Astrocyte of the spinal cord (primary cell): ENCODE data around the gene IFT88.
A peak's percentile ranks its signal among the peaks of the same experiment; 100 is the strongest.

ENCODE experiments used
- DNase-seq: peaks from one replicate; pipeline ENCODE4 v3.0.0; 2011; ENCODE audit warnings: low read depth, low spot score
- H3K4me3 ChIP-seq: 2 replicates; pipeline ENCODE4 v1.5.1; 2011; ENCODE audit warnings: low read depth, mild to moderate bottlenecking, low read length, moderate library complexity
- CTCF ChIP-seq: IDR thresholded peaks from 2 replicates; pipeline ENCODE4 v1.5.1; 2012; ENCODE audit warnings: low read depth, mild to moderate bottlenecking, low read length, inconsistent platforms
- in situ Hi-C: cut with HindIII; loops from 2 replicates; pipeline ENCODE4 v1.10.0; 2017; ENCODE audit warnings: low sequenced_read_pairs

Gene IFT88

GRCh38 chr13:20566898-20567874 lies at the start of gene IFT88:
Gene IFT88, plus strand, starts transcription at chr13:20567157. Its CDS starts 7,229 bp downstream, at chr13:20574386.
- H3K4me3 ChIP-seq, result peak within 1 kb of the TSS; percentile 71
- no peak for TF ChIP-seq CTCF
- in situ Hi-C loops, result no loop called here
- DNase-seq, result peak; percentile 89

- no peak overlapping the region for H3K4me3 ChIP-seq
- TF ChIP-seq CTCF, result no peak
- in situ Hi-C loops, result no loop called here
- no peak for DNase-seq
Measured at GRCh38 chr13:20518660-20519100, 48.3 kb upstream of the IFT88 start.

GRCh38 chr13:20519875-20520274 lies 47.1 kb upstream of the IFT88 start:
- in situ Hi-C loops, result no loop called here
- H3K4me3 ChIP-seq, result no peak overlapping the region
- DNase-seq, result no peak
- no peak for TF ChIP-seq CTCF

GRCh38 chr13:20521364-20522115 lies 45.4 kb upstream of the IFT88 start:
- in situ Hi-C loops, result no loop called here
- TF ChIP-seq CTCF, result no peak
- no peak overlapping the region for H3K4me3 ChIP-seq
- no peak for DNase-seq

GRCh38 chr13:20525144-20525600 lies 41.8 kb upstream of the IFT88 start:
- H3K4me3 ChIP-seq, result peak overlapping the region; percentile 63
- in situ Hi-C loops, result no loop called here
- no peak for DNase-seq
- no peak for TF ChIP-seq CTCF
